ENCODE measurements around the gene DHRS7C.

Gene DHRS7C

DNA sequence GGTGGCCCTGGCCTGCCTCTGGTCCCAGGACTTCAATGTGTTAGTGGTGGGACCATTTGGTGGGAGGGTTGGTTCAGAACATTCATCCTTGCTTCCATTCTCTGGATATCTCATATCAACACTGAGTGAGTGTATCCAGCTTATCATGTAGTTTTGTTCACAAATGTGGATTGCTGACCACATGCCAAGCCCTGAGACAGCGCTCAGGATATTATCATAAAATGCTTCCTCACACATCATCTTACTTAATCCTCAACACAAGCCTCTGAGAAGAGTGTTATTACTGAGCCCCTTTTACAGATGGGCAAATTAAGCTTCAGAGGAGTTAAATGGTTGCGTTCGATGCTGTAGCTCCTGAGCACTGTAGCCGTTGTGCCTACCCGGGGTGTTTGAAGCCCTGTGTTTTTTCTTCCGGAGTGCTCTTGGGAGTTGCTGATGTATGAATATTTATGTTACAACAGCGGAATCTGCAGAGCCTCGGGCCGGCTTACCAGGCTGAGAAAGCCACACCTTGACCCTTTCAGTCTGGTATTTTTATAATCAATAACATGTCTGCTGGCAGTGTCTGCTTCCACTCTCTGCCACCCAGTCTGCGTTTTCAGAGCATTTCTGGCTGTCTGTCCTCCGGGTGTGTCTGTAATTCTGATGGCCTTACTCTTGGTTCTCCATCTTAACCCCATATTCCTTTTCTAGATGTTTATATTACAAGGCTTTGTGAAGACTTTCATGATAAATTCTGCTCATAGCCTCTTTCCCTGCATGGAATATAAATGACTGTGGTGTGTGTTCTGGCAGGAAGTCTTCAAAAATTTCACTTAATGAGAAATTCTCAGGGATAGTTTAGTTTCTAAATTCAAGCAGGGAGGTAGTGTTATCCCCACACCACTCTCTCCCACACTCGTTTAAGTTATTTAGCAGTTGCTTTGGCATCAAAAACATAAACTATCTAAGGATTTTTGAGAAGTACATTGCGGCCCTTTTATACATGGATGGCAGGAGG, 37.2 kb upstream of the DHRS7C start:
- no peak overlapping the region for H3K27ac ChIP-seq
- TF ChIP-seq CTCF (conservative IDR thresholded peaks at IDR 0.05) (no peak), ZFX (IDR thresholded peaks at IDR 0.05) (no peak)

GRCh38 chr17:9825641-9826150, 34.3 kb upstream of the DHRS7C start, which contains the start of gene GLP2R:
TSS of gene GLP2R (plus strand) at chr17:9825924. CDS start at chr17:9826064, 140 bp downstream.
- no peak within 1 kb of the TSS for H3K27ac ChIP-seq
- TF ChIP-seq ZFX (IDR thresholded peaks at IDR 0.05) (no peak), CTCF (conservative IDR thresholded peaks at IDR 0.05) (no peak)

DNA sequence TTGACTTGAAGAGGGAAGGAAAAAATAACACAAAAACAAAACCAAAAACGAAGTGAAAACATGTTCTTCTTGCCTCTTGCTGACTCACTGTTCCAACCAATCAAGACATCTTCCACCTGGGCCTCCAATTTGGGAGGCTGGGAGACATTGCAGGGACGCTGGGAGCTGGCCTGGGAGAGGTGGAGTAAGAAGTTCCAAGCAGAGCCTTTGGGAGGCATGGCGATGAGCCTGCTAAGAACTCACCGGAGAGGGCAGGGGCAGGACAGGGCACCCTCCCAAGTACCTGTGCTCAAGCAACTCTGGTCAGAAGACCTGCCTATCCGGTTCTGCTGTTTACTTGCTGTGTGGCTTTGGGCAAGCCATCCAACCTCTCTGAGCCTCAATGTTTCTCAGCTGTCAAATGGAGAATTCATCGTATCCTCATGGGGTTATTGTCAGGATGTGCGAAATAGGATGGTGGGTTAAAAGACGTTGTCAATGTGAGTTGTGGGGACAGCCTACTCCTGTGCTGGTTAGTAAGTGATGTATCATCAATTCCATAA, 33.5 kb upstream of the DHRS7C start:
- no peak overlapping the region for H3K27ac ChIP-seq
- no peak for TF ChIP-seq CTCF (conservative IDR thresholded peaks at IDR 0.05)
- no peak for TF ChIP-seq ZFX (IDR thresholded peaks at IDR 0.05)

- TF ChIP-seq CTCF (conservative IDR thresholded peaks at IDR 0.05), result no peak
- TF ChIP-seq ZFX (IDR thresholded peaks at IDR 0.05), result no peak
- no peak overlapping the region for H3K27ac ChIP-seq
Measured at GRCh38 chr17:9824094-9824493, 32.7 kb upstream of the DHRS7C start.

DNA sequence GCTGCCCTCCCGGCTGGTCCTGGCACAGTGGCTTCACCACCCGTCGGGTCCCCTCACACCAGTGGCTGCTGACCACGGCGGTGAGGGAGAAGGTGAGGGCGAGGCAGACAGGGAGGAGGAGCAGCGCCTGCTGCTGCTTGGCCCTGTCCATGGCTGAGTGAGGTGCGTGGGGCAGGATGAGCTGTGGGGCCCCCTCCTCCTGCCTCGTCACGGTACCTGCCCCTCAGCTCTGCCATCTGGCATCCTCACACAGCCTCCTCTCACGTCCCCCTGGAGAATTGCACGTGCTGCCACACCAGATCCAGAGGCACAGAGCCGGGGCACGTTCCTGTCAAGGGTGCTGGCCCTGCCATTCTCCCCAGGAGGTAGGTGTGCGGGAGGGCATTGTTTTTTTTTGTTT, 30.5 kb upstream of the DHRS7C start, which contains the start of gene GSG1L2:
Gene GSG1L2, minus strand, starts transcription at position 159 of the 400 bp plus-strand sequence. Its CDS starts 8 bp downstream, at position 151.
- TF ChIP-seq CTCF (conservative IDR thresholded peaks at IDR 0.05) (no peak), ZFX (IDR thresholded peaks at IDR 0.05) (no peak)
- H3K27ac ChIP-seq, result no peak within 1 kb of the TSS

DNA sequence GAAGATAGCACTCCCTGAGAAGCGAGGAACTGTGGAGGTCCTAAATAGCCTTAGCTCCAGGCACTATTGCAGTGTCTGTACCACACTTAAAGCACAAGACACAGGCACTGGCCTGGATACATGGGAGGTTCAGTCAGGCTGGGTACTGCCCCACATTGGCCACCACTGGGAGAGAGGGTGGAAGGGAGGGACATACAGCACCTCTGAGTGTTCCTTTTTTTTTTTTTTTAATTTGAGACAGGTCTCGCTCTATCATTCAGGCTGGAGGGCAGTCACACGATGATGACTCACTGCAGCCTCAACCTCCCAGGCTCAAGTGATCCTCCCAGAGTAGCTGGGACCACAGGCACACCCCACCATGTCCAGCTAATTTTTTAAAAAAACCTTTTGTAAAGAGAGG, 29.1 kb upstream of the DHRS7C start:
- no peak overlapping the region for H3K27ac ChIP-seq
- TF ChIP-seq ZFX (IDR thresholded peaks at IDR 0.05) (no peak), CTCF (conservative IDR thresholded peaks at IDR 0.05) (no peak)

DNA sequence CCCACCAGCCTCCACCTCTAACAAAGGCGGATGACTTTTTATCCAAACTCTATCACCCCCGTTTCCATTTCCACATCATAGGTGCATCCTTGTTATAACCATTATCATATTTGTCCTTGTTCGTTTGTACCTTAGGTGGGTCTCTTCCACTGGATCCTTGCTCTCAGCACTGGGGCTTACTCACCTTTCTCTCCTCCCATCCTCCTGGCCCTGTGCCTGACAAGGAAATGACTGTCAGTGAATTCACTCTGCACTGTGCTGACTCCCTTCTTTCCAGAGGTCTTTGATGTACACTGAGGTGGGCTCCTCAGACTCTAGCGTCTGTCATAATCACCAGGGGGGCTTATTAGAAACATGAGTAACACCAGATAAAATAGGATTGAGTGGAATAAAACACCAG, 27.4 kb upstream of the DHRS7C start:
- TF ChIP-seq ZFX (IDR thresholded peaks at IDR 0.05), result no peak
- TF ChIP-seq CTCF (conservative IDR thresholded peaks at IDR 0.05), result no peak

More for the DNA sequence above, 27.4 kb upstream of the DHRS7C start:
- no peak overlapping the region for H3K27ac ChIP-seq
